HUES48 (cell line): ENCODE results near the gene SMIM7.

Experiments
- H3K27ac ChIP-seq: one replicate; pipeline ENCODE4 v1.7.0; 2013; ENCODE audit warnings: low read depth, low read length, inconsistent platforms
- H3K27me3 ChIP-seq: 2 replicates; pipeline ENCODE4 v1.6.1; 2013; ENCODE audit warnings: mild to moderate bottlenecking, low read length; ENCODE audit not compliant: control insufficient read depth, insufficient read depth
- H3K36me3 ChIP-seq: 2 replicates; pipeline ENCODE4 v1.6.1; 2013; ENCODE audit warnings: low read length; ENCODE audit not compliant: control insufficient read depth, insufficient read depth
- H3K4me1 ChIP-seq: 2 replicates; pipeline ENCODE4 v1.6.1; 2013; ENCODE audit warnings: mild to moderate bottlenecking, low read length; ENCODE audit not compliant: control insufficient read depth, insufficient read depth
- H3K4me3 ChIP-seq: 2 replicates; pipeline ENCODE4 v1.5.1; 2013; ENCODE audit warnings: mild to moderate bottlenecking, low read depth, low read length
- H3K9ac ChIP-seq: 2 replicates; pipeline ENCODE4 v1.6.1; 2013; ENCODE audit warnings: mild to moderate bottlenecking, low read depth, low read length, moderate library complexity
- H3K9me3 ChIP-seq: 2 replicates; pipeline ENCODE4 v1.6.1; 2013; ENCODE audit warnings: low read length; ENCODE audit not compliant: control insufficient read depth, insufficient read depth

Gene SMIM7

DNA sequence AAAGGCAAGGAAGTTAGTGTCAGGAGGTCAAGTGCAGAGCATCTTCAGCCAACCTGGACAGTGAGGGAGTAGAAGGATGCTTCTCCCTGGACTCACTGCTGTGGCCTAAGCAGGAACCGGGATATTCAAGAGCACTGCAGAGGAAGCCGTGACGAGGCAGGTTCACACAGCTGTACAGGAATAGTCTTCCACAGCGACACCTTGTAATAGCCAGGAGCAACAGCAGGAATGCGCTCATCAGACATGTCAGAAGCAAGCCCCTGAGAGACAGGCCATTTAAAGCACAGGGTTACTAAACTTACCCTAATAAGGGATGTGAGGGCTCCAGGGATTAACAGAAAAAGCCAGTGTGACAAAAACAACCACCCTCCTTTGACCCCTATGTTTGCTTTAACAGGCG, 28.5 kb downstream of the SMIM7 start:
- no peak overlapping the region for H3K4me3 ChIP-seq
- peaks cover 33% of the 10 kb centered on the region for H3K36me3 ChIP-seq
- H3K4me1 ChIP-seq: peaks cover 8% of the 10 kb centered on the region
- no peak overlapping the region for H3K27ac ChIP-seq
- H3K9me3 ChIP-seq: no peaks in the 10 kb centered on the region
- H3K9ac ChIP-seq: no peak overlapping the region
- no peaks in the 10 kb centered on the region for H3K27me3 ChIP-seq

GRCh38 chr19:16628984-16629691, 30.8 kb downstream of the SMIM7 start:
- Histone ChIP-seq H3K4me3 (peak overlapping the region; percentile 98), H3K27ac (peak overlapping the region; percentile 94), H3K9me3 (no peaks in the 10 kb centered on the region), H3K27me3 (no peaks in the 10 kb centered on the region), H3K4me1 (peaks cover 30% of the 10 kb centered on the region), H3K36me3 (peaks cover 34% of the 10 kb centered on the region), H3K9ac (peak overlapping the region; percentile 91)

DNA sequence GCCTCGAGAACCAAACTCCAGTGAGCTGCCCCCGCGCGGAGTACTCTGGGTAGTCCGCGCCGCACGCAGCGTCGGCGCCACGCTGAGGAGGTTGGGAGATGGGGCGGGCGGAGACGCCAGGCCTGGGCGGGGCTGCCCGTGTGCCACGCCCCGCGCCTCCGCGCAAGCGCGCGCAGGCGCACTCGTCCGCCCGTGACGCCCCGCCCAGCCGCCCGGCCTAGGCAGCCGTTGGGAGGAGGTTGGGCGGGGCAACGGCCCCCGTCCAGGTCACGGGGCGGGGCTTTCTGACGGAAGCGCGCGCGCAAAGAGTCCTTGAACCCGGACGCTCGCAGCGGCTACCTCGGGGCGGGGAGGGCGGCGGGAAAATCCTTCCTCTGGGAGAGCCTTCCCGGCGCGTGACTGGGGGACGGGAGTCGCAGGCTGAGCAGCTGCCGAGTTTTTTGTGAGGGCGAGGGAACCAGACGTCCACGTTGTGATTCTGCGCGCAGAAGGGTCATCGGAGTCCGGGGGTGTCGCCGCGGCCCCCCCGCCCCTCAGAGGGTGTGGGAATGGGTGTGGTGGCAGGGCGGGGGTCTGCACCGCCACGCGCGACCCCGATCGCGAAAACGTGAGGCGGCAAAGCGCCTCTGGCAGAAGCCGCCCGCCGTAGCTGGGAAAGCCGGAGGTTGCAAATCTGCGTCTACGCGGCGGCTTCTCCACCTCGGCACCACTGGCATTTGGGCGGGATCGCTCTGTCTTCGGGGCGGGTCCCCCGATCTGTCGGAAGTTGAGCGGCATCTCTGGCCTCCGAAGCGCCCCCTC, 31.6 kb downstream of the SMIM7 start, which contains the start of gene MED26:
TSS of gene MED26 (minus strand) at position 22 of the 801 bp plus-strand sequence. CDS start 261 bp downstream, outside the sequence.
- peak within 1 kb of the TSS; percentile 98 for H3K4me3 ChIP-seq
- H3K27ac ChIP-seq: peak within 1 kb of the TSS; percentile 94
- H3K4me1 ChIP-seq: peaks cover 31% of the 10 kb centered on the region
- H3K27me3 ChIP-seq: no peaks in the 10 kb centered on the region
- no peaks in the 10 kb centered on the region for H3K9me3 ChIP-seq
- H3K36me3 ChIP-seq: peaks cover 33% of the 10 kb centered on the region
- H3K9ac ChIP-seq: peak within 1 kb of the TSS; percentile 91

DNA sequence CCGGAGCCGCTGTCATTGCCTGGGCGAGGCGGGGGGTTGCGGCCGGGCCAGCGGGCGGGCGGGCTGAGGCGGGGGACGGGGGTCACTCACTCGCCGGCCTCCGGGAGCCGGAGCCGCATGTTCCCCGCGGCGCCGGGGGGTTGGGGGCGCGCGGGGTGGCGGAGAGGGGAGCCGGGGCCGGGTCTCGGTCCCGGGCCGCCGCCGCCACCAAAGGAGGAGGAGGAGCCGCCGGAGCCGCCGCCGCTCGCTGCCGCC, 32.1 kb downstream of the SMIM7 start:
- Histone ChIP-seq H3K4me3 (peak overlapping the region; percentile 98), H3K36me3 (peaks cover 32% of the 10 kb centered on the region), H3K9ac (peak overlapping the region; percentile 59; the same call in 1 of the 2 replicates), H3K4me1 (peaks cover 31% of the 10 kb centered on the region), H3K27ac (peak overlapping the region; percentile 63), H3K9me3 (no peaks in the 10 kb centered on the region), H3K27me3 (no peaks in the 10 kb centered on the region)

DNA sequence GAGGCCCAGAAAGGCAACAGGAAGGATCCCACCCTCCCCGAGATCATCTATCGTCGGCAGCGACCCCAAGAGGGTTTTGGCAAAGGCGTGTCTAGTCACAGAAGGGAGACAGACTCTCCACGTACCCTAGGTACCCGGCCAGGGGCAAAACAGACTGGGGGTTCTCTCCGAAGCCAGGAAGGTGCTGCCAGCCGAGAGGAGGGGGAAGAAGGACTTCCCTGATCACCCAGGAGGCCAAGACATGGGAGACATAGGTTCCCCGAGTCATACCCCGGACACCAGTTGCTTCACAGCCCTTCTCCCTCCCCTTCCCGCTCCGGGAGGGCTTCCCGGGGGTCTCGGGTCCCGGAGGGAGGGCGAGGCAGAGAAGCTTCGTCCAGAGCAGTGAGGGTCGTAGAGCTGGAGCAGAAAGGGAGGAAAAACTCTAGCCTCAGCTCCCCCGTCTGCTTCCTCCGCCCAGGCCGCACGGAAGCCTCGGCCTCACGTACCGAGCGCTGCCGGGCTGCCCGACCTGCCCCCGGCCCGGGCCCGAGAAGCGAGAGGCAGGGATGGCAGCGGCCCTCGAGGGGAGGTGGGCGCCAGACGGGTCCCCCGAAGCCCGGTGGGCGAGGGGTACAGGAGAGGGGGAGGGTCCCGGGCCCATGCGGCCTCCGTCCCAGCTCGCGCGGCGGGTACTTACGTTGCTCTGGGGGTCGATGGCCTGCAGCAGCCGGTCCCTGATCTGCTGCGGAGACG, 32.6 kb downstream of the SMIM7 start:
- peak overlapping the region; percentile 63 for H3K27ac ChIP-seq

GRCh38 chr19:16626796-16627192, 33.1 kb downstream of the SMIM7 start:
- H3K27ac ChIP-seq: peak overlapping the region; percentile 63
- H3K9me3 ChIP-seq: no peaks in the 10 kb centered on the region
- no peaks in the 10 kb centered on the region for H3K27me3 ChIP-seq
- H3K36me3 ChIP-seq: peaks cover 28% of the 10 kb centered on the region
- H3K9ac ChIP-seq: peak overlapping the region; percentile 59
- H3K4me1 ChIP-seq: peaks cover 31% of the 10 kb centered on the region
- peak overlapping the region; percentile 98 for H3K4me3 ChIP-seq

More for the DNA sequence above, 32.6 kb downstream of the SMIM7 start:
- Histone ChIP-seq H3K36me3 (peaks cover 32% of the 10 kb centered on the region), H3K4me3 (peak overlapping the region; percentile 98), H3K27me3 (no peaks in the 10 kb centered on the region), H3K4me1 (peaks cover 31% of the 10 kb centered on the region), H3K9me3 (no peaks in the 10 kb centered on the region), H3K9ac (peak overlapping the region; percentile 59)

GRCh38 chr19:16625163-16625958, 34.6 kb downstream of the SMIM7 start:
- Histone ChIP-seq H3K4me3 (no peak overlapping the region; the same call in 1 of the 2 replicates), H3K9ac (no peak overlapping the region), H3K9me3 (no peaks in the 10 kb centered on the region), H3K27me3 (no peaks in the 10 kb centered on the region), H3K36me3 (peaks cover 16% of the 10 kb centered on the region), H3K4me1 (peaks cover 31% of the 10 kb centered on the region), H3K27ac (peak overlapping the region; percentile 71)

DNA sequence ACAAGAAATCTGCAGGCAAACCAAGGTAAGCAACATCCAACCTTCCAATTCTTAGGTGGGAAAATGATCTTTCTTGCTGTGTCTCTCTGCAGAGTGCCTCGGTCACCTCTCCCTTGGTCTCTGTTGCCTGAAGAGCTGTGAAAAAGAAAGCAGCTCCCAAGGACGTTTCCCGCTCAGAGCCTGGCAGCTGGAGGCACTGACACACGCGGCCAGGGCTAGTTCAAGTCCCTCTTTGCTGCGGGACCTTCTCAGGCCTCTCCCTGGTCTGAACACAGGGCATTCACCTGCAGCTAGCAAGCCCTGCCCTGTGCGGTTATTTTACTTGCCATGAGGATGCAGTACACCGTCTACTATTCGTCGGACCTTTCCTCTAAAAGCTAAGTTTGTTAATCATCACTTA, 35.7 kb downstream of the SMIM7 start:
- H3K27me3 ChIP-seq: no peaks in the 10 kb centered on the region
- H3K4me3 ChIP-seq: no peak overlapping the region
- H3K36me3 ChIP-seq: peaks cover 13% of the 10 kb centered on the region
- no peak overlapping the region for H3K9ac ChIP-seq
- peaks cover 27% of the 10 kb centered on the region for H3K4me1 ChIP-seq
- peak overlapping the region; percentile 71 for H3K27ac ChIP-seq
- no peaks in the 10 kb centered on the region for H3K9me3 ChIP-seq

DNA sequence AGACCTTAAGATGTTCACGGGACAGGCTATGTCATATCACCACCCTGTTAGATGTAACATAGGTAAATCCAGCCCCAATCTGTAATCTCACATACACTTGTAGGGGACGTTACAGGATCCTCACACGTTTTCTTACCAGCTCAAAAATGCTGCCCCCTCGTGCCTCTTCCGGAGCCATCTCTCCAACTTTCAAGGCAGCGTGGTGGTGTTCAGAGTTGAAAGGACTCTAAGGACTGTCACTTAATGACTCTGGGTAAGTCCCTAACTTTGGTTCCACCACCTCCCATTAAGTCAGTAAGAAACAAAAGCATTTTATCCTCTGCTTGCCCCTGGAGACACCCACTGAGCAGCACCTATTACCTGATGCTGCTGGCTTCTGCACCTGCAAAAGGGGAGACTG, 36.4 kb downstream of the SMIM7 start:
- no peak overlapping the region for H3K27ac ChIP-seq
- H3K9me3 ChIP-seq: no peaks in the 10 kb centered on the region
- no peak overlapping the region for H3K9ac ChIP-seq
- H3K36me3 ChIP-seq: peaks cover 13% of the 10 kb centered on the region
- no peak overlapping the region for H3K4me3 ChIP-seq
- peaks cover 25% of the 10 kb centered on the region for H3K4me1 ChIP-seq
- H3K27me3 ChIP-seq: no peaks in the 10 kb centered on the region

- H3K9me3 ChIP-seq: no peaks in the 10 kb centered on the region
- H3K27me3 ChIP-seq: no peaks in the 10 kb centered on the region
- H3K4me3 ChIP-seq: no peak overlapping the region
- H3K36me3 ChIP-seq: peaks cover 13% of the 10 kb centered on the region
- peaks cover 25% of the 10 kb centered on the region for H3K4me1 ChIP-seq
- H3K9ac ChIP-seq: no peak overlapping the region
- H3K27ac ChIP-seq: no peak overlapping the region
These were observed 36.9 kb downstream of the SMIM7 start for GRCh38 chr19:16623066-16623465.
